IMR-90 (cell line): ENCODE data around the gene CD40LG. TPM values are rescaled to one million over a fixed set of nuclear protein-coding genes. Genes with fewer than 3 reads are reported as not detected.

Experiments
- ATAC-seq: fragments of 200-7000 bp; cut with Tn5 transposase; 2 replicates; pipeline ENCODE4 v1.9.1; 2020; ENCODE audit warnings: low read depth, mild to moderate bottlenecking, moderate library complexity
- BruUV-seq: library from RNA; stranded (reverse); fragments of 400-500 nt; replicated peaks from 2 replicates; lab custom pipeline; 2021; lab: Mats Ljungman, UMichigan
- CTCF ChIA-PET: fragments of 300-600 bp; formaldehyde crosslinking; extraction: SDS; loops from one replicate; lab custom pipeline; 2021; ENCODE audit warnings: antibody characterized with exemption; lab: Yijun Ruan, JAX
- POLR2A ChIA-PET: fragments of 300-600 bp; sonication (Branson Sonifier 250); formaldehyde crosslinking; loops from one replicate; lab custom pipeline; 2022; ENCODE audit warnings: antibody characterized with exemption; ENCODE audit not compliant: unreplicated experiment; lab: Charles Lee
- DNase-seq: peaks from one replicate; pipeline ENCODE4 v3.0.0; 2013
- H2AFZ ChIP-seq: replicated peaks from 2 replicates; pipeline ENCODE3; 2013; ENCODE audit warnings: low read length, mild to moderate bottlenecking; ENCODE audit not compliant: poor library complexity
- H2AK5ac ChIP-seq: 2 replicates; pipeline ENCODE4 v1.6.1; 2013; ENCODE audit warnings: low read depth, low read length, inconsistent platforms
- H2AK9ac ChIP-seq: replicated peaks from 2 replicates; pipeline ENCODE3; 2013; ENCODE audit warnings: mild to moderate bottlenecking, low read depth, low read length, moderate library complexity; ENCODE audit not compliant: poor library complexity
- H2BK120ac ChIP-seq: 2 replicates; pipeline ENCODE4 v1.6.1; 2013; ENCODE audit warnings: low read depth, low read length, inconsistent platforms
- H2BK15ac ChIP-seq: 3 replicates; pipeline ENCODE4 v1.6.1; 2013; ENCODE audit warnings: low read depth, low read length, inconsistent platforms
- H2BK20ac ChIP-seq: 2 replicates; pipeline ENCODE4 v1.6.1; 2013; ENCODE audit warnings: low read depth, mild to moderate bottlenecking, inconsistent platforms, low read length, moderate library complexity
- H2BK5ac ChIP-seq: 2 replicates; pipeline ENCODE4 v1.6.1; 2013; ENCODE audit warnings: mild to moderate bottlenecking, low read depth, low read length, inconsistent platforms; ENCODE audit not compliant: poor library complexity, severe bottlenecking
- H3K14ac ChIP-seq: replicated peaks from 2 replicates; pipeline ENCODE4 v1.6.1; 2013; ENCODE audit warnings: low read depth, low read length, inconsistent platforms
- H3K18ac ChIP-seq: 2 replicates; pipeline ENCODE4 v1.6.1; 2013; ENCODE audit warnings: low read depth, low read length, control low read depth
- H3K23ac ChIP-seq: 2 replicates; pipeline ENCODE4 v1.6.1; 2013; ENCODE audit warnings: low read depth, low read length, inconsistent platforms
- H3K27ac ChIP-seq: 2 replicates; pipeline ENCODE4 v1.5.1; 2013; ENCODE audit warnings: mild to moderate bottlenecking, control low read depth, low read length; ENCODE audit not compliant: insufficient read depth
- H3K27me3 ChIP-seq: 2 replicates; pipeline ENCODE4 v1.6.1; 2013; ENCODE audit warnings: low read length; ENCODE audit not compliant: control insufficient read depth, insufficient read depth
- H3K36me3 ChIP-seq: 2 replicates; pipeline ENCODE4 v1.6.1; 2013; ENCODE audit warnings: low read length, mixed read lengths; ENCODE audit not compliant: control insufficient read depth, insufficient read depth
- H3K4ac ChIP-seq: 2 replicates; pipeline ENCODE4 v1.6.1; 2013; ENCODE audit warnings: low read depth, low read length, inconsistent platforms
- H3K4me1 ChIP-seq: 2 replicates; pipeline ENCODE4 v1.6.1; 2013; ENCODE audit warnings: low read length, mixed read lengths; ENCODE audit not compliant: control insufficient read depth, insufficient read depth
- H3K4me2 ChIP-seq: 2 replicates; pipeline ENCODE4 v1.6.1; 2013; ENCODE audit warnings: low read depth, mild to moderate bottlenecking, control low read depth, low read length, moderate library complexity
- H3K4me3 ChIP-seq: 2 replicates; pipeline ENCODE4 v1.5.1; 2013; ENCODE audit warnings: low read depth, mild to moderate bottlenecking, control low read depth, low read length, moderate library complexity; ENCODE audit not compliant: insufficient read depth
- H3K56ac ChIP-seq: 2 replicates; pipeline ENCODE4 v1.6.1; 2013; ENCODE audit warnings: low read length, inconsistent platforms; ENCODE audit not compliant: insufficient read depth; ENCODE audit errors: extremely low read depth
- H3K79me1 ChIP-seq, 2 experiments: 2 replicates each; pipeline ENCODE4 v1.6.1; 2013; ENCODE audit warnings: low read length in 2 of 2, inconsistent platforms in 1 of 2, low read depth in 1 of 2
- H3K9ac ChIP-seq: 2 replicates; pipeline ENCODE4 v1.6.1; 2013; ENCODE audit warnings: low read depth, low read length, control low read depth
- H3K9me1 ChIP-seq: 2 replicates; pipeline ENCODE4 v1.6.1; 2013; ENCODE audit warnings: low read length, inconsistent platforms; ENCODE audit not compliant: insufficient read depth
- H3K9me3 ChIP-seq: 2 replicates; pipeline ENCODE4 v1.6.1; 2013; ENCODE audit warnings: low read length; ENCODE audit not compliant: control insufficient read depth, insufficient read depth
- H4K20me1 ChIP-seq: 2 replicates; pipeline ENCODE4 v1.6.1; 2013; ENCODE audit warnings: low read length, inconsistent platforms; ENCODE audit not compliant: insufficient read depth
- H4K5ac ChIP-seq: 2 replicates; pipeline ENCODE4 v1.6.1; 2013; ENCODE audit warnings: mild to moderate bottlenecking, low read depth, low read length, control low read depth
- H4K8ac ChIP-seq, 2 experiments: 2 replicates each; pipeline ENCODE4 v1.6.1; 2013; ENCODE audit warnings: low read depth in 2 of 2, low read length in 2 of 2, control low read depth in 1 of 2, inconsistent platforms in 1 of 2
- H4K91ac ChIP-seq: 2 replicates; pipeline ENCODE4 v1.6.1; 2013; ENCODE audit warnings: low read depth, low read length, inconsistent platforms; ENCODE audit not compliant: insufficient read depth
- BHLHE40 ChIP-seq: fragments of 150-350 bp; IDR thresholded peaks from 2 replicates; pipeline ENCODE4 v1.6.1; 2016; ENCODE audit warnings: mild to moderate bottlenecking, low read depth, low read length
- CEBPB ChIP-seq: IDR thresholded peaks from 2 replicates; pipeline ENCODE4 v1.6.1; 2012; ENCODE audit warnings: low read depth, low read length, improper control_type of control experiment
- CHD1 ChIP-seq: IDR thresholded peaks from 2 replicates; pipeline ENCODE4 v1.6.1; 2012; ENCODE audit warnings: low read depth, low read length, improper control_type of control experiment
- CTCF ChIP-seq: conservative IDR thresholded peaks from 2 replicates; pipeline ENCODE4 v1.5.1; 2012; ENCODE audit warnings: mild to moderate bottlenecking, low read depth, low read length, improper control_type of control experiment
- ELK1 ChIP-seq: fragments of 150-350 bp; IDR thresholded peaks from 2 replicates; pipeline ENCODE4 v1.6.1; 2016; ENCODE audit warnings: low read depth, mild to moderate bottlenecking, low read length, moderate library complexity, borderline replicate concordance
- FOS ChIP-seq: fragments of 150-350 bp; IDR thresholded peaks from 2 replicates; pipeline ENCODE4 v1.6.1; 2016; ENCODE audit warnings: low read depth, low read length
- MAFK ChIP-seq: IDR thresholded peaks from 2 replicates; pipeline ENCODE4 v1.6.1; 2012; ENCODE audit warnings: low read depth, low read length, improper control_type of control experiment
- MAZ ChIP-seq: IDR thresholded peaks from 2 replicates; pipeline ENCODE4 v1.6.1; 2012; ENCODE audit warnings: low read depth, mild to moderate bottlenecking, low read length, improper control_type of control experiment, moderate library complexity, borderline replicate concordance
- MXI1 ChIP-seq: IDR thresholded peaks from 2 replicates; pipeline ENCODE4 v1.6.1; 2012; ENCODE audit warnings: low read depth, mild to moderate bottlenecking, low read length, moderate library complexity, borderline replicate concordance
- NFE2L2 ChIP-seq: fragments of 150-350 bp; IDR thresholded peaks from 2 replicates; pipeline ENCODE4 v1.6.1; 2016; ENCODE audit warnings: low read depth, mild to moderate bottlenecking, low read length
- POLR2A ChIP-seq: IDR thresholded peaks from 2 replicates; pipeline ENCODE4 v1.6.1; 2012; ENCODE audit warnings: mild to moderate bottlenecking, low read depth, low read length
- RAD21 ChIP-seq: IDR thresholded peaks from 2 replicates; pipeline ENCODE4 v1.6.1; 2012; ENCODE audit warnings: low read length, improper control_type of control experiment
- RCOR1 ChIP-seq: IDR thresholded peaks from 2 replicates; pipeline ENCODE4 v1.6.1; 2012; ENCODE audit warnings: mild to moderate bottlenecking, low read length, improper control_type of control experiment; ENCODE audit not compliant: insufficient replicate concordance
- RFX5 ChIP-seq: IDR thresholded peaks from 2 replicates; pipeline ENCODE4 v1.8.0; 2012; ENCODE audit warnings: low read depth, mild to moderate bottlenecking, low read length, moderate library complexity
- SMC3 ChIP-seq: fragments of 150-350 bp; IDR thresholded peaks from 2 replicates; pipeline ENCODE4 v1.6.1; 2016; ENCODE audit warnings: low read depth, mild to moderate bottlenecking, antibody characterized with exemption, low read length, moderate library complexity
- USF2 ChIP-seq: fragments of 150-350 bp; IDR thresholded peaks from 2 replicates; pipeline ENCODE4 v1.6.1; 2017; ENCODE audit warnings: mild to moderate bottlenecking, antibody characterized with exemption, low read length, low read depth
- WGBS, 2 experiments: methylation state at CpG; one replicate each; pipeline versions ENCODE4 v1.1.5 to v1.1.7; 2013; ENCODE audit warnings: missing lambda C conversion rate in 2 of 2; ENCODE audit not compliant: insufficient read length in 1 of 2; ENCODE audit errors: extremely low coverage in 2 of 2; 5-methylcytosine and 5-hydroxymethylcytosine counted together
- dilution Hi-C: fragments of 300-500 bp; cut with HindIII; formaldehyde crosslinking; loops from one replicate; pipeline ENCODE4 v1.14.3; 2018; ENCODE audit warnings: low sequenced_read_pairs; ENCODE audit not compliant: unreplicated experiment
- in situ Hi-C: fragments of 300-500 bp; cut with MboI; formaldehyde crosslinking; loops from 3 replicates; pipeline ENCODE4 v1.14.3; 2019; ENCODE audit warnings: low sequenced_read_pairs, inconsistent platforms, mixed read lengths
- intact Hi-C: fragments of 100-400 bp; cut with micrococcal nuclease; formaldehyde crosslinking; loops from 2 replicates; pipeline ENCODE4 v1.10.0; 2022
- polyA plus RNA-seq, 3 experiments: library from polyadenylated mRNA; depleted of rRNA; stranded (reverse); fragments of >200 nt; gene quantifications; 2 replicates each; pipeline ENCODE4 v1.2.3, GENCODE V29; 2012; ENCODE audit warnings: low replicate concordance in 1 of 3
- total RNA-seq: library from RNA; depleted of rRNA; stranded (reverse); fragments of >200 nt; gene quantifications from 2 replicates; pipeline ENCODE4 v1.2.3, GENCODE V29; 2012

Gene CD40LG
- total and polyA plus RNA-seq, 2 of the 4 experiments (the other 2 are of a cell fraction) = not detected

- H3K4me3 ChIP-seq = no peak overlapping the region
- intact Hi-C loops = loop anchor here (10.0 kb wide), 3 partner anchors 192 to 542 kb away; no protein-coding TSS in a partner anchor
- H2BK15ac ChIP-seq = no peak overlapping the region
- no peak overlapping the region for H3K18ac ChIP-seq
- H3K79me1 ChIP-seq = no peaks in the 10 kb centered on the region
- no peak for ATAC-seq
- H4K5ac ChIP-seq = no peak overlapping the region
- H4K20me1 ChIP-seq = no peaks in the 10 kb centered on the region
- DNase-seq = no peak
- H3K4me2 ChIP-seq = no peak overlapping the region
- H2BK120ac ChIP-seq = no peak overlapping the region
- no peak overlapping the region for H4K8ac ChIP-seq
- no peak overlapping the region for H3K27ac ChIP-seq
- no peaks in the 10 kb centered on the region for H3K9me3 ChIP-seq
- no peak overlapping the region for H4K91ac ChIP-seq
- no peaks in the 10 kb centered on the region; the same call in 1 of the 2 replicates for H3K27me3 ChIP-seq
- no peak overlapping the region for H2BK20ac ChIP-seq
- no CpG with 5 or more reads among the region's 1 CpG for WGBS, 2 experiments
- no peak overlapping the region for H3K4ac ChIP-seq
- H3K36me3 ChIP-seq = no peaks in the 10 kb centered on the region
- no peak overlapping the region for H3K23ac ChIP-seq
- CTCF ChIA-PET = interaction anchor here (0.7 to 1.3 kb wide), 2 partner anchors 13 to 89 kb away, joined by 3 to 4 read pairs; no protein-coding TSS in a partner anchor
- POLR2A ChIA-PET = no interaction called here
- no peak for TF ChIP-seq CEBPB
- TF ChIP-seq NFE2L2 = no peak
- no peak for TF ChIP-seq CTCF
- TF ChIP-seq POLR2A = no peak
- no peak for TF ChIP-seq FOS
- TF ChIP-seq RAD21 = no peak
- no peak for TF ChIP-seq MXI1
- no peak for TF ChIP-seq RFX5
- no peak for TF ChIP-seq SMC3
- no peak for TF ChIP-seq ELK1
- TF ChIP-seq USF2 = no peak
- TF ChIP-seq BHLHE40 = no peak
- no peak for TF ChIP-seq RCOR1
- TF ChIP-seq CHD1 = no peak
- no peak for TF ChIP-seq MAZ
- no peak for TF ChIP-seq MAFK
- no peak overlapping the region for H2AK9ac ChIP-seq
- no peak overlapping the region for H3K14ac ChIP-seq
- no peak overlapping the region for H2AFZ ChIP-seq
- BruUV-seq = no TSS peak
- no peaks in the 10 kb centered on the region for H3K9me1 ChIP-seq
- H2AK5ac ChIP-seq = no peak overlapping the region
- no peaks in the 10 kb centered on the region for H3K4me1 ChIP-seq
- H3K9ac ChIP-seq = no peak overlapping the region
- no peak overlapping the region for H2BK5ac ChIP-seq
- in situ Hi-C loops = no loop called here
- no peak overlapping the region for H3K56ac ChIP-seq
- dilution Hi-C loops = no loop called here
These were observed 49.2 kb downstream of the CD40LG start for GRCh38 chrX:136697156-136697555.
